ENCODE data around the gene NAPB.
A peak's percentile ranks its signal among the peaks of the same experiment; 100 is the strongest.
"Not testable (repeated sequence)": the region's sequence is repeated elsewhere in the genome, so short reads cannot be mapped to it uniquely, and the experiment has no call there.

Gene NAPB

DNA sequence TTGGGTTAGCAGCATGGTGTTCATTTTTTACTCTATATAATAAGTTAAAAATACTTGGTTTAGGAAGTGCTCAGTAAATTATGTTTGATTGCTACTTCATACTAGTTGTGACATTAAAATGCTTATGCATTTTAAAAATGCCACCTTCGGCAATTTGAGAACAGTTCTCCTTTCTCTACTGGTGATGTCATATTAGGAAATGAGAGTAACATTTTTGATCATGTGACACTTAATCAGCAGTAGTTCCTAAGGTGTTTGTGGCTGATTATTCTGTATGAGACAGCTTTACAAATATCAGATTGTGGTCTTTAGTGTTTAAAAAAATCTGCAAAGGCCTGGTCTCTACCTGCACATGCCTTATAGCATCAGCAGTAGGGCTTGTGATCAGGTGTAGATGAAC lies 54.9 kb downstream of the NAPB start:
- ATAC-seq = peak; percentile 19 to 28

DNA sequence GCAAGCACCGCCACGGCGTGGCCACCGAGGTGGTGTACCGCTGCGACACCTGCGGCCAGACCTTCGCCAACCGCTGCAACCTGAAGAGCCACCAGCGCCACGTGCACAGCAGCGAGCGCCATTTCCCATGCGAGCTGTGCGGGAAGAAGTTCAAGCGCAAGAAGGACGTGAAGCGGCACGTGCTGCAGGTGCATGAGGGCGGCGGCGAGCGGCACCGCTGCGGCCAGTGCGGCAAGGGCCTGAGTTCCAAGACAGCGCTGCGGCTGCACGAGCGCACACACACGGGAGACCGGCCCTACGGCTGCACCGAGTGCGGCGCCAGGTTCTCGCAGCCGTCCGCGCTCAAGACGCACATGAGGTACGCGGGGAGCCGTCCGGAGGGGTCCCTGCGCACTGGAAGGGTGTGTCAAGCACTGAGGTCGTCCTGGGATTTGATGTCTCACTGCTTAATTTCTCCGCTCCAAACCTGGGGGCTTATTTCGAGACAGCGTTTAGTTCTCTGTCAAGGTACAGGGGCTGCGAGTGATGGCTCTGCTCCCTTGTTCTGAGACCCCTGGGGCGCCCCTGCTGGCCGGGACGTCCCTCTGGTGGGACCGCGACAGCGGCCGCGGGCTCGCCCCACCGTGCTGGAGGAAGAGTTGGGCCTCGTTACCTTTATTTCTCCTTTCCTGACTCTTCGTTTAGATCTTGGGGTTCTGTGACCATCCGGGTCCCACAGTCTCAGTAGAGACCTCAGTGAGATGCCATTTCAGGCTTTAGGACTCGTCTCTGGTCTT lies 55.7 kb downstream of the NAPB start:
- no peak for ATAC-seq

DNA sequence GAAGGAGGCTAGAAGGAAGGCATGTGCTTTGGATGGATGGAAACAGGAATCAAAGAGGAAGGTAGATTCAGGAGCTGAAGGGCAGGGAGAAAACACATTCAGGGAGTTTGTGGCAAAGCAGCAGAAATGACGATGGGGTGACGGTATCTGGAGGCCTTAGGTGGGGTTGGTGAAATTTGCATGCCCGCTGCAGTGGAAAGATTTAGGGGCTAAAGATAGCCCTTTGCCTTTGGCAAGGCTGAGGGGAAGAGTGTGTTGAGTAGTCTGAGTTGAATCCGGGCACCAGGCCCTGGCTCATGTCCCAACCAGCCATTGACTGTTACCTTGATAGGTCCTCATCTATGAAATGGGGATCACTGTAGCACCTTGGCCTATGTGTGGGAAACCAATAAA lies 58.0 kb downstream of the NAPB start:
- no peak for ATAC-seq

- no peak for ATAC-seq
These were observed 58.7 kb downstream of the NAPB start for GRCh38 chr20:23362392-23363256.

DNA sequence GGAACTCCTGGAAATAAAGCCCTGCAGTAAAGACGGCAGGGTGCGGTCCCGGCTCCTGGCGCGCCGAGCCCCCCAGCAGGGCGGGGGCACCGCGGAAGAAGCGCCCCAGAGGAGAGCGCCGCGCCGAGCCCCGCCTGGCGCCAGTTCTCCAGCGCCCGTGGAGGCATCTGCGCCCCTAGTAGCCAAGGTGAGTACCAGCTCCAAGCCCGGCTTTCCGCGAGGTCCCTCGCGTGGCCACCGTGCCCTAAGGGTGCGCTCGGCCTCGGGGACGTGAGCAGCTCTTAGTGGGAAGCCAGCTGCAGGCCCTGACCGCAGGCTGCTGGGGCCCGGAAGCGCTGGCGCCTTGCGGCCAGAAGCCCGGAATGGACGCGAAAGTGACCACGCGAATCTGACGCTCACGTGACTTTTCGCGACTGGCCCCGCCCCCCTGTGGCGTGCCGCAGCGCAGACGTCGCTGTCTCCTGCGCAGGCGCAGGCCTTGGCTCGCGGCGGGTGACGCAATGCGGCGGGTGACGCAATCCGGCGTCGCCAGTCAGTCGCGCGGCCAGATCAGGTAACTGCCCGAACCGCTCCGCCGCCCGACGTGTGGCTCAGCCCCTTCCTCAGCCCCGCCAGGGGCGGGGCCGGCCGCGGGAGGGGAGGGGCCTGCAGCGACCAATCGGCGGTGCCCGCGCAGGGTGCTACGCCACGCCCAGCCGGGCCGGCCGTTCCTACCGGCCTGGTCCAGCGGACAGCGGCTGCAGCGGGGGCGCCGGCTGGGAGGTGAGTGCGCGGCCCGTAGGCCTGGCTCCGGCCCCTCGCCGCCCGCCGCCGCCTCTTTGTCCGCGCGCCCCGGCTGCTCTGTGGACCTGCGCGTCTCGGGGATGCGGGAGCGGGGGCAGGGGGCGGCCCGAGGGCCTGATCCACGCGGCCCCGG lies 59.6 kb downstream of the NAPB start, which contains the start of gene GZF1:
GZF1 (plus strand) TSS at position 707 of the 916 bp plus-strand sequence. CDS start 2,202 bp downstream, outside the sequence.
- ATAC-seq = peak; percentile 73 to 79

DNA sequence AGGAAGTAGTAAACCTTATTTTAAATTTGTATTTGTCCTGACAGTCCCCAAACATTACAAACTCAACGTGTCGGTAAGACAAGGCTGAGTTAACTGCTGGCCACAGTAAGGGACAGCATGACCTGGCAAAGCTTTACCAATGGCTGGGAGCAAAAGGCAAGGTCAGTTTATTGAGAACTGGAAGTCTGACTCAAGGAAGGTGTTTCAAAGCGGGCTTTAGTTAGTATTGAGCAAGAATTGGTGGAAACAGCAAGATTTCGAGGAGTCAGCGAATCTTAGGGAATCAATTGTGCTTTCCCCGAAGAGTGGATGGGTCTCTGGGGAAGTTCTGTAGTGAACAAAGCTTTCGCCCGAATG lies 60.2 kb downstream of the NAPB start:
- no peak for ATAC-seq

- ATAC-seq = no peak
These were observed 60.8 kb downstream of the NAPB start for GRCh38 chr20:23360531-23360930.

DNA sequence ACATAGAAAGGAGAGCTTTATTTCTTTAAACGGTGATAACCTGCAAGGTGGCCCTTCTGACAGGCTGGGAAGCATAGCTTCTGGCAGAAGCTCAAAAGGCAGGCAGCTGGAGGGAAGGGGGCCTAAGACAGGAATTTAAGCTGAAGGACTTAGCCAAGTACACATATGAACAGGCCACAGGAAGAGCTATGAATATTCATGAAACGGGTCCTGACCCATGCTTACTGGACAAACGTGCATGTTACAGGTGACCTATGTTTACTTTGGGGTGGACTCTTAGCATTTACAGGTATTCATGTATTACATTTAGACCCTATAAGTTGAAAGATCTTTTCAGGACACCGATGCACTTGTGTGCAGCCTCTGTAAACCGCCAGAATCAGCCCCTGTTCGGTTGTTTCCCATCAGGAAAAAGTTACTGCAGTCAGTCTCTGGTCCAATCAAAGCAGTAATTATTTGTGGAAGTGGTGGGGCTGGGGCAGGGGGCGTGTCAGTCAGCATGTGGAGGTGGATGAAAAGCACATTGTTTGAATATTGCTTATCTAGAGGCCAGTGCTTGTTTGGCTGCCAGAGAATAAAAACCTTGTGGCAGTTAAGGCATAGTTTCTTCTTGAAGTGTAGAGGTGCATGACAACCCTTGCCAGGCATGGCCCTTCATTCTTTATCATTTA lies 62.2 kb downstream of the NAPB start:
- ATAC-seq = no peak

DNA sequence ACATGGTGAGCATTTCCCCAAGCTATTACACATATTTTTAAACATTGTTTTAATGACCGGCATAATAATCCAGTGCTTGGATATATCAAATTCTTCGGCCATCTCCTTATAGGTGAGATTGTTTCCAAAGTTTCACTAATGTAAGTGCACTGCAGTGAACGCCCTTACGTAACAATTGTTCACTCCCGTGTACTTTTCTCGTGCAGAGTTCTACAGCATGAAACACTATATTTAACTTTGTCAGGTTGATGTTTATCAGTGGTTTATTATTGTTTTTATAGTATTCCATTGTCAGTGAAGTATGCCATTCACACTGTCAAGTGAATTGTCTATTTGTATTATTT lies 62.8 kb downstream of the NAPB start:
- no peak for ATAC-seq

DNA sequence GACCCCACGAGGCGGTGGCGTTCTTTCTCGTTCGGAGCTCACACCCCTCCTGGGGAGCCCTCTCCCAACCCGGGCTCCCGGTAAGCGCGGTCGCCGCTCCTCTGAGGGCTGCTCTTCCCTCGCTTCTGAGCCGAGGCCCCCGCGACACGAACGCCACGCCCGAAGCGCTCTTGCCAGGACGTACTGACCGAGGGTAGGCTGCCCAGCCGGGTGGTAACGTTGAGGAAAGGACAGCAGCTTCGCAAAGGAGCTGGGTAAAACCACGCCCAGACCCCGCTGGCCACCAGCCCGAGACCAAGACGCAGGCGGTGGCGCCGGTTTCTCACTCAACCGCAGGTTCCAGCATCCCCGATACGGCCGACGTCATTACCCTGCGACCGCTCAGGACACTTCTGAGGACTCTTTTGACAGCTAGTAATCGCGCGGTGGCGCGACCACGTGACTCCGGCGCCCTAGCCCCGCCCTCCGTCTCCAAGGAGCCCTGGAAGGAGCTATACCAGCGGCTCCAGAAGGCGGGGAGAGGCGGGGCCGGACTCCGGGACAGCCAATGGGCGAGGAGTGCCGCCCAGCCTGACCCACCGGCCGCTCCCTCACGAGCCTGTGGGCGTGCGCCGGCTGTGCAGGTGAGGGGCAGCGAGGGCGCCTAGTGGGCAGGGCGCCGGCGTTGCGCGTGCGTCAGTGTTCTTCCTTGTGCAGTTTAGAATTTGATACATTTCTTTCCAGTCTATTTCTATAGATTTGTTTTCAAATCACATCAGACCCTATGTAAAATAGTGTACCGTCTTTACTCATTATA lies 63.3 kb downstream of the NAPB start:
- ATAC-seq = peak; percentile 83

GRCh38 chr20:23356203-23356602 lies 65.1 kb downstream of the NAPB start:
- ATAC-seq = no peak

DNA sequence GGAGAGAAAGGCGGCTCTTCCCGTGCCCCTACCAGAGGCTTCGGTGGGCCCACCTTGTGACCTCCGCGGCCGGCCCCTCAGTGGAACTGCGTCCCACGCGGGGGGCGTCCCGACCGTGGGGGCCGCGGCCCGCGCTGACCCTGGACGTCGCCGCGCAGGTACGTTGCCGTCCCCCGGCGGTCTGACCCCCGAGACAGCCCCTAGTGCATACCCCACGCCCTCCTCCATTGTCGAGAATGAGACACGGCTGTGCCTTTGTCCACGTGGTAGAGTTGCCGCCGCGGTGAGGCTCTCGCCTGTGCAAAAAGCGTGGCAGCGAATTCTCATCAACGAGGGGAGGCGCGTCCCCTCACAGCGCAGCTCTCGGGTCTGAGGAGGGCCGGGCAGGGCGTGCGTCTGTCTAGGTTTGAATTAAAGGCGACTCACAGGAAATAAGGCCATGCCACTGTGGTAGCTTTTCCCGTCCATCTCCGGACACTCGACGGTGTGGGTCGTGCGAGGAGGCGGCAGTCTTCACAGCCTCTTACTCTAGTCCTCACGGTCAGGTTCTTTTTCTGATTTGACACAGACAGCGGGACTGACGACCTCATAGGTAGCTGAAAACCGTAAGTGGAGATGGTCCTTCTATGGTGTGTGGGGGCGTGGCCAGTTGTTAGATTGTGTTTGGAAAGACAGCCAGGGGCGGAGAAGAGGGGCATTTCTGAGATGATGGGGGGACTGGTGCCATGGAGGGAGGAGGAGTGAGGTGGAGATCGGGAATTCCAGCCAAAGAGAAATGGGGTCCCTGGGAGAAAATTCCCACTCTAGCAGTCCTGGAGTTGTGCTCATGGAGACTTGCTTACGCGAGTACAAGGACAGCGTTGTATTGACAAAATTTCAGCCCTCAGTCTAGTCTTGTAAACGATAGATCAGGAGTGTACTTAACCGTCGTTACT lies 70.1 kb downstream of the NAPB start:
- ATAC-seq = peak; percentile 17 to 23

DNA sequence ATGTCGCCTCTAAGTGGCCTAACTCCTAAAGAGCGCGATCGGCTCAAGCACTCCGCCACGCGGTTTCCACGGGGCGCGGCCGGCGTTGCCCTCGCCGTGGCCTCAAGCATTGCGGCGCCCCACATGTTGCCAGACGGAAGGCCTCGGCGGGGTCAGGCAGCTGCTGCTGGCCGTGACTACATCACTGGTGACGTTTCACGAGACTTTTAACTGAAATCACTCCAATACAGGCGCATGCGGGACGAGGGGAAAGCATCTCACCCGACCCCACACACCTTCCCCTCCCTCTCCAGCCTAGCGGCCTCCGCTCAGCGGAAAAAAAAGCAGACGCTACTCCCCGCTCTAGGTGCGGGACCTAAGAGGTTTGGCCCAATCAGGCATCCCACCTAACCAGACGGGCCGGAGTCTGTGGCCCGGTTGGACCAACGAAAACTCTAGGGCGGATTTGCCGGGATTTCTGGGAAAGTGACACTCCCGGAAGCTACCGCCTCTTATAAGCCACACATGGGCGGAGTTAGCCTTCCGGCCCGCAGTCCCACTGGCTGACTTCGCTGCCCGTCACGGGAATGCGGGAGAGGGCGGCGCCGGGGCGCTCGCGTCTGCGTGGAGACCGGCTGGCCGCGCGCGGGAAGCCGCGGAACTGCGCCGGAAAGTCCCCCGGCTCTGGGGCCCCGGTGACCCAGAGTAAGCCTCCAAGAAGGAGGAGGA lies 70.9 kb downstream of the NAPB start, which contains the start of gene NXT1:
NXT1 (plus strand) TSS at position 596 of the 708 bp plus-strand sequence. CDS start 3,251 bp downstream, outside the sequence.
- ATAC-seq = peak; percentile 85 to 87

- peak; percentile 25 for ATAC-seq
These were observed 71.7 kb downstream of the NAPB start for GRCh38 chr20:23349338-23350195.

- ATAC-seq = not testable (repeated sequence)
These were observed 72.8 kb downstream of the NAPB start for GRCh38 chr20:23348510-23348909.

DNA sequence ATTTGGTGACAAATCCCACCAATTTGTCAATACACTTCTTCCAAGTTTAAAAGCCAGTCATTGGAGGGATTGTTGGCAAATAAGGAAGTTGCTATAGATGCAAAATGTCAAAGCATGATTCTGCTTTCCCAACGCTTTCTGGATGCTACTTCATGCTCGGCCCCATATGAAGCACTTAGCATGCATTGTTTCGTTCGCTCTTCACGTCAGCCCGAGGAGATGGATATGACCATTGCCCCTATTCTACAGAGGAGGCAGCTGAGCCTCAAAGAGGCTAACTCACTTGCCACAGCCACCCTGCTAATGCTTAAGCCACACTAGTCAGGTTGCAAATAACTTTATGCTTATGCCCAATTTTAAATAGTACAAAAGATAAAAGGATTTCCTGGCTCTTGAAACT lies 73.5 kb downstream of the NAPB start:
- no peak for ATAC-seq

- ATAC-seq = no peak
These were observed 75.3 kb downstream of the NAPB start for GRCh38 chr20:23346002-23346401.

- no peak for ATAC-seq
These were observed 77.0 kb downstream of the NAPB start for GRCh38 chr20:23344336-23344735.
